Right lobe of liver (tissue), 6 donors: ENCODE results near the gene PGM5. TPM values are rescaled to one million over a fixed set of nuclear protein-coding genes. Genes with fewer than 3 reads are reported as not detected.
"Not testable (repeated sequence)": the region's sequence is repeated elsewhere in the genome, so short reads cannot be mapped to it uniquely, and the experiment has no call there.

ENCODE experiments used
- ATAC-seq, 4 donors: fragments of 200-7000 bp; cut with Tn5 transposase; one replicate each; pipeline ENCODE4 v1.9.1; 2020; ENCODE audit warnings: mild to moderate bottlenecking in 4 of 4, moderate library complexity in 4 of 4
- DNase-seq, 3 donors: peaks; one replicate each; pipeline ENCODE4 v3.0.0-alpha.2; 2020
- H3K27ac ChIP-seq, 3 donors: fragments of 200-600 bp; one replicate each; pipeline ENCODE4 v1.8.0; 2022
- H3K27me3 ChIP-seq, 2 donors: fragments of 200-600 bp; one replicate each; pipeline ENCODE4 v1.8.0; 2022
- H3K36me3 ChIP-seq, 4 donors: fragments of 200-600 bp; sonication (generic) in 1 of 4; one replicate each; pipeline versions ENCODE4 v1.5.1 to v1.8.0; 2017 to 2022; ENCODE audit warnings: control low read depth in 1 of 4
- H3K4me1 ChIP-seq, 4 donors: fragments of 200-600 bp; sonication (generic) in 1 of 4; one replicate each; pipeline versions ENCODE4 v1.5.1 to v1.8.0; 2017 to 2022; ENCODE audit warnings: control low read depth in 1 of 4
- H3K4me3 ChIP-seq, 3 donors: fragments of 200-600 bp; one replicate each; pipeline ENCODE4 v1.8.0; 2022
- H3K9me3 ChIP-seq, 4 donors: fragments of 200-600 bp; sonication (generic) in 1 of 4; one replicate each; pipeline versions ENCODE4 v1.5.1 to v1.8.0; 2017 to 2022; ENCODE audit warnings: control low read depth in 1 of 4
- WGBS: methylation state at CpG from one replicate; pipeline ENCODE4 v1.1.6; 2018; ENCODE audit warnings: low coverage, low lambda C conversion rate; ENCODE audit not compliant: insufficient coverage; ENCODE audit errors: missing lambda C conversion rate; 5-methylcytosine and 5-hydroxymethylcytosine counted together
- intact Hi-C, 2 donors: fragments of 100-400 bp; cut with DNase I; formaldehyde crosslinking; loops; one replicate each; pipeline versions ENCODE4 v1.11.2 to v1.14.1; 2022
- long read RNA-seq: library from polyadenylated mRNA; unstranded; transcript quantifications from one replicate; pipeline ENCODE4 v2.0.0, GENCODE V29; 2019
- total RNA-seq, 6 experiments: library from RNA; depleted of rRNA in 2 of 6; stranded (reverse); fragments of >200 nt in 2 of 6; fragmentation: NEBNext Ultra II Directional in 3 of 6; extraction: Animal tissue kit (Norgen Biotek cat#: 25700) in 3 of 6; gene quantifications; one replicate each; pipeline versions ENCODE4 v1.1.0 to v1.2.4, GENCODE V29; 2016 to 2023
- donor health status: DM: no; HTN: yes; CAD: no.
- donor health status: DM: no; HTN: no; CAD: no.
- donor health status: DM: no; HTN: no; CAD: no.
- donor health status: DM: no; HTN: yes; CAD: no.
- donor health status: DM: no; HTN: yes; CAD: no.

Gene PGM5
- total RNA-seq = 1 to 10 TPM; 1.4 to 3.5 (median 2.9) TPM
- long read RNA-seq, partial matches to known transcripts = 0 of 1 reads
- long read RNA-seq, other reads (novel, unspliced or antisense) = 0 of 1 reads

GRCh38 chr9:68356380-68357118 lies at the start of gene PGM5:
Gene PGM5 (plus strand): TSS chr9:68356611. CDS start chr9:68357128, 517 bp downstream.
- H3K4me1 ChIP-seq, intact Hi-C loops, H3K9me3 ChIP-seq, H3K27me3 ChIP-seq, H3K36me3 ChIP-seq: not testable (repeated sequence)
- DNase-seq (peak in 2 of 3 donors; percentile 48 to 58), ATAC-seq (peak; percentile 80 to 87 (median 83))
- peak within 1 kb of the TSS; percentile 32 to 46 (median 35) for H3K4me3 ChIP-seq
- 2% methylated on average over 21 of the region's 58 CpGs for WGBS
- peak within 1 kb of the TSS in 1 of 3 donors; percentile 8 for H3K27ac ChIP-seq

- H3K9me3 ChIP-seq, H3K4me1 ChIP-seq, DNase-seq, H3K27ac ChIP-seq, H3K27me3 ChIP-seq, intact Hi-C loops, H3K36me3 ChIP-seq, H3K4me3 ChIP-seq: not testable (repeated sequence)
- peak; percentile 42 to 56 (median 46) for ATAC-seq
- no CpG with 5 or more reads among the region's 35 CpGs for WGBS
Measured at GRCh38 chr9:68307127-68307526, 49.3 kb upstream of the PGM5 start.

- peak in 1 of 3 donors; percentile 27 for DNase-seq
Measured at GRCh38 chr9:68307654-68308053, 48.8 kb upstream of the PGM5 start.

GRCh38 chr9:68311208-68311607 lies 45.2 kb upstream of the PGM5 start:
- intact Hi-C loops = not testable (repeated sequence)

More at GRCh38 chr9:68307654-68308053, 48.8 kb upstream of the PGM5 start:
- H3K27me3 ChIP-seq, H3K36me3 ChIP-seq, H3K4me3 ChIP-seq, H3K4me1 ChIP-seq, H3K9me3 ChIP-seq, intact Hi-C loops, H3K27ac ChIP-seq: not testable (repeated sequence)
- ATAC-seq = peak; percentile 33 to 61 (median 52)
- 16% methylated on average over 20 of the region's 21 CpGs for WGBS

GRCh38 chr9:68318209-68318608 lies 38.2 kb upstream of the PGM5 start:
- H3K36me3 ChIP-seq, DNase-seq, H3K4me1 ChIP-seq, H3K27ac ChIP-seq, H3K4me3 ChIP-seq, H3K9me3 ChIP-seq, intact Hi-C loops, H3K27me3 ChIP-seq, ATAC-seq: not testable (repeated sequence)
- 68% methylated on average over 10 of the region's 10 CpGs for WGBS

More at GRCh38 chr9:68311208-68311607, 45.2 kb upstream of the PGM5 start:
- H3K27me3 ChIP-seq, H3K27ac ChIP-seq, H3K9me3 ChIP-seq, DNase-seq, H3K4me3 ChIP-seq, H3K36me3 ChIP-seq, H3K4me1 ChIP-seq: not testable (repeated sequence)
- peak in 1 of 4 donors; percentile 23 for ATAC-seq
- WGBS = no CpG with 5 or more reads among the region's 5 CpGs

GRCh38 chr9:68323749-68324148 lies 32.7 kb upstream of the PGM5 start:
- H3K36me3 ChIP-seq, H3K27me3 ChIP-seq, ATAC-seq, H3K4me3 ChIP-seq, H3K9me3 ChIP-seq, DNase-seq, H3K4me1 ChIP-seq, H3K27ac ChIP-seq, intact Hi-C loops: not testable (repeated sequence)
- no CpG with 5 or more reads among the region's 24 CpGs for WGBS

- H3K36me3 ChIP-seq, H3K27ac ChIP-seq, H3K9me3 ChIP-seq, H3K27me3 ChIP-seq, H3K4me3 ChIP-seq, intact Hi-C loops, H3K4me1 ChIP-seq, DNase-seq: not testable (repeated sequence)
- peak in 1 of 4 donors; percentile 36 for ATAC-seq
- WGBS = no CpG with 5 or more reads among the region's 20 CpGs
Measured at GRCh38 chr9:68324518-68324917, 31.9 kb upstream of the PGM5 start.

- DNase-seq, H3K27ac ChIP-seq, H3K9me3 ChIP-seq, H3K27me3 ChIP-seq, H3K36me3 ChIP-seq, ATAC-seq, H3K4me1 ChIP-seq, intact Hi-C loops, H3K4me3 ChIP-seq: not testable (repeated sequence)
- WGBS = 57% methylated on average over 2 of the region's 4 CpGs
Measured at GRCh38 chr9:68329106-68329505, 27.3 kb upstream of the PGM5 start.

GRCh38 chr9:68330531-68331173 lies 25.8 kb upstream of the PGM5 start:
- H3K36me3 ChIP-seq, ATAC-seq, H3K9me3 ChIP-seq, H3K4me3 ChIP-seq, DNase-seq, H3K4me1 ChIP-seq, intact Hi-C loops, H3K27me3 ChIP-seq, H3K27ac ChIP-seq: not testable (repeated sequence)
- 59% methylated on average over 4 of the region's 11 CpGs for WGBS

DNA sequence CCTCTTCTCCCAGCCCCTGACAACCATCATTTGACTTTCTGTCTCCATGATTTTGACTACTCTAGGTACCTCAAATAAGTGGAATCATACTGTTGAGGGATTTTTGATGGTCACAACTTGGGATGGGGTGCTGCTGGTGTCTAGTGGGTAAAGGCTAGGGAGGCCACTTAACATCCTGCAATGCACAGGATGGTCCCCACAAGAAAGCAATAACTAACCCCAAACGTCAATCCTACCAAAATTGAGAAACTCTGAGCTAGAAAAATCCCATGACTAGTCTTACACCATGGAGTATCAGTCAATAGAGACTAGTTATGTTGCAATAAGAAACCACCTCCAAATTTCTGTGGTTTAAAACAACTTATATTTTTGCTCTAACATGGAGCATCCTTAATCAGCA lies 24.3 kb upstream of the PGM5 start:
- H3K4me1 ChIP-seq, H3K27ac ChIP-seq, H3K9me3 ChIP-seq, H3K36me3 ChIP-seq, ATAC-seq, H3K27me3 ChIP-seq, DNase-seq, H3K4me3 ChIP-seq, intact Hi-C loops: not testable (repeated sequence)
- 0% methylated on average over 1 of the region's 1 CpG for whole genome bisulfite sequencing

GRCh38 chr9:68335935-68336334 lies 20.5 kb upstream of the PGM5 start:
- H3K4me1 ChIP-seq, H3K27me3 ChIP-seq, H3K4me3 ChIP-seq, intact Hi-C loops, H3K27ac ChIP-seq, H3K9me3 ChIP-seq, DNase-seq, H3K36me3 ChIP-seq: not testable (repeated sequence)
- 52% methylated on average over 3 of the region's 3 CpGs for WGBS
- peak in 1 of 4 donors; percentile 7 for ATAC-seq
